Activated CD4-positive, alpha-beta T cell treated with anti-CD3 and anti-CD28 coated beads, Interleukin-2, amount 10 ng/mL, durations not matched to agents 7 days and 5 days (primary cell): ENCODE measurements around the gene CAST. TPM values are rescaled to one million over a fixed set of nuclear protein-coding genes. Genes with fewer than 3 reads are reported as not detected.

ENCODE experiments used
- CTCF ChIA-PET: fragments of 350-600 bp; sonication (Branson Sonifier 250); formaldehyde crosslinking; loops from one replicate; lab custom pipeline; 2021; ENCODE audit warnings: antibody characterized with exemption; lab: Charles Lee
- POLR2A ChIA-PET: fragments of 350-600 bp; sonication (Branson Sonifier 250); formaldehyde crosslinking; loops from one replicate; lab custom pipeline; 2021; ENCODE audit warnings: antibody characterized with exemption; lab: Charles Lee
- DNase-seq: peaks from one replicate; pipeline ENCODE4 v3.0.0-alpha.2; 2020
- H3K27ac Mint-ChIP-seq: one replicate; pipeline ENCODE4 v1.8.0; 2021; ENCODE audit warnings: mild to moderate bottlenecking, moderate library complexity, mixed read lengths
- H3K27me3 Mint-ChIP-seq: one replicate; pipeline ENCODE4 v1.8.0; 2021; ENCODE audit warnings: mixed read lengths
- H3K36me3 Mint-ChIP-seq: one replicate; pipeline ENCODE4 v1.8.0; 2021; ENCODE audit warnings: low read depth, mixed read lengths
- H3K4me1 Mint-ChIP-seq: one replicate; pipeline ENCODE4 v1.8.0; 2021; ENCODE audit warnings: mixed read lengths
- H3K4me3 Mint-ChIP-seq: one replicate; pipeline ENCODE4 v1.8.0; 2021; ENCODE audit warnings: mild to moderate bottlenecking, moderate library complexity, mixed read lengths
- H3K9me3 Mint-ChIP-seq: one replicate; pipeline ENCODE4 v1.8.0; 2021; ENCODE audit warnings: mixed read lengths
- total RNA-seq, 2 experiments: library from RNA; stranded (reverse); gene quantifications; one replicate each; pipeline ENCODE4 v1.2.3, GENCODE V29; 2021

The CAST gene
- total RNA-seq, 2 experiments from 2014 or later, result 178 to 218 TPM

- ChIA-PET POLR2A (interaction anchor here (1.0 kb wide), 1 partner anchor 40 kb away, joined by 4 read pairs; no protein-coding TSS in a partner anchor), CTCF (interaction anchor here (0.5 to 1.0 kb wide), 3 partner anchors 45 to 1096 kb away, joined by 3 read pairs; no protein-coding TSS in a partner anchor)
- peak overlapping the region; percentile 96 for H3K4me3 Mint-ChIP-seq
- no peaks in the 10 kb centered on the region for H3K9me3 Mint-ChIP-seq
- peaks cover 10% of the 10 kb centered on the region for H3K36me3 Mint-ChIP-seq
- peaks cover 16% of the 10 kb centered on the region for H3K27me3 Mint-ChIP-seq
- peaks cover 66% of the 10 kb centered on the region for H3K4me1 Mint-ChIP-seq
- peak; percentile 57 for DNase-seq
- peak overlapping the region; percentile 99 for H3K27ac Mint-ChIP-seq
Observed at GRCh38 chr5:96660971-96661854, 963 bp upstream of the CAST start.

- ChIA-PET POLR2A (interaction anchor here (0.6 to 0.9 kb wide), 2 partner anchors 66 to 220 kb away, joined by 3 read pairs; no protein-coding TSS in a partner anchor), CTCF (interaction anchor here (0.6 to 1.3 kb wide), 5 partner anchors 9 to 60 kb away, joined by 3 read pairs; no protein-coding TSS in a partner anchor)
- Mint-ChIP-seq H3K9me3 (no peaks in the 10 kb centered on the region), H3K36me3 (peaks cover 12% of the 10 kb centered on the region), H3K27ac (peak overlapping the region; percentile 99), H3K27me3 (peaks cover 10% of the 10 kb centered on the region), H3K4me1 (peaks cover 57% of the 10 kb centered on the region), H3K4me3 (peak overlapping the region; percentile 96)
- peak; percentile 84 for DNase-seq
Observed at GRCh38 chr5:96662725-96663518, 746 bp downstream of the CAST start.

DNA sequence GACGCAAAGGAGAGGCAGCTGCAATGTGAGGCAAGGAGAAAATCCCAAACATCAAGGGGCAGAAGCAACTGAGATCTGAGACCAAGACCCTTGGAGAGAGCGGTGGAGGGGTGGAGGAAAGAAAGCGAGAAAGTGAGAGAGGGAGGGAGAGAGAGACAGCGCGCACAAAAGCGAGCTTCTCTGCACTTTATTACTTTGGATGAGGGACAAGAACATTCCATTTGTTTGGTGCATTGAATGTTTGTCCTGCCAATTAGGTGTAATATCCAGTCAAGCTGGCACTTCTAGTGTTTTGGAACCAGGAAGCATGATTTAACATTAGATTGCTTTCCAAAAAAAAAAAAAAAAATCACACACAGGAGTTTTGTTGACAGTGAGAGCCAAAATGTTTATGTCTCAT, 1.4 kb downstream of the CAST start:
- Mint-ChIP-seq H3K4me1 (peaks cover 59% of the 10 kb centered on the region), H3K27ac (peak overlapping the region; percentile 99)
- POLR2A ChIA-PET, result no interaction called here

GRCh38 chr5:96664669-96665068, 2.5 kb downstream of the CAST start:
- H3K4me3 Mint-ChIP-seq, result no peak overlapping the region
- CTCF ChIA-PET, result no interaction called here
- no peak for DNase-seq

More for the DNA sequence above, 1.4 kb downstream of the CAST start:
- peaks cover 10% of the 10 kb centered on the region for H3K36me3 Mint-ChIP-seq
- peak overlapping the region; percentile 96 for H3K4me3 Mint-ChIP-seq
- H3K9me3 Mint-ChIP-seq, result no peaks in the 10 kb centered on the region
- CTCF ChIA-PET, result interaction anchor here (0.7 kb wide), 1 partner anchor 52 kb away, joined by 3 read pairs; no protein-coding TSS in a partner anchor
- DNase-seq, result no peak
- H3K27me3 Mint-ChIP-seq, result peaks cover 6% of the 10 kb centered on the region

GRCh38 chr5:96668725-96669124, 6.5 kb downstream of the CAST start:
- H3K9me3 Mint-ChIP-seq, result no peaks in the 10 kb centered on the region
- H3K36me3 Mint-ChIP-seq, result peaks cover 15% of the 10 kb centered on the region
- POLR2A ChIA-PET, result interaction anchor here (0.6 kb wide), 1 partner anchor 34 kb away, joined by 4 read pairs; no protein-coding TSS in a partner anchor
- no peak for DNase-seq
- no peak overlapping the region for H3K4me3 Mint-ChIP-seq
- no peaks in the 10 kb centered on the region for H3K27me3 Mint-ChIP-seq
- peaks cover 41% of the 10 kb centered on the region for H3K4me1 Mint-ChIP-seq
- CTCF ChIA-PET, result interaction anchor here (0.9 kb wide), 1 partner anchor 84 kb away, joined by 3 read pairs; no protein-coding TSS in a partner anchor
- H3K27ac Mint-ChIP-seq, result no peak overlapping the region

More at GRCh38 chr5:96664669-96665068, 2.5 kb downstream of the CAST start:
- H3K27ac Mint-ChIP-seq, result no peak overlapping the region
- peaks cover 10% of the 10 kb centered on the region for H3K36me3 Mint-ChIP-seq
- POLR2A ChIA-PET, result interaction anchor here (0.6 kb wide), 1 partner anchor 10 kb away, joined by 3 read pairs; no protein-coding TSS in a partner anchor
- H3K27me3 Mint-ChIP-seq, result peaks cover 3% of the 10 kb centered on the region
- H3K9me3 Mint-ChIP-seq, result no peaks in the 10 kb centered on the region
- H3K4me1 Mint-ChIP-seq, result peaks cover 59% of the 10 kb centered on the region

DNA sequence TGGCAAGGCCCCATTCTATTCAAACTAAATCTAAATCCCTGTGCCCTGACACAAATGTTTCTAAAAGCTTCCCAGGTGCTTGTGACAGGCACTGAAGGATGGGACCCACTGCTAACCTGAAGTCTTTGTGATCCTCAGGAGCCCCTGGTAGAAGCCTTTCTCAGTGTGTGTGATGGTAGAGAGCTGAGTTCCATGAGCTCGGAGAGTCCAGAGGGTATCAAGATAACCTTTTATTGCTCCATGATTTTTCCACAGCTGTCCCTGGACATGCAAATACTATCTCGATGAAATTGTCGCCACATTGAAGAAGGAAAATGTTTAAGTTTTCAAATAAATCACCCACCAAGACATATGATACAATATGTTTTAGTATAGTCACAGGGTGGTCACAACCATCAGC, 7.7 kb downstream of the CAST start:
- Mint-ChIP-seq H3K27ac (no peak overlapping the region), H3K4me3 (no peak overlapping the region), H3K27me3 (no peaks in the 10 kb centered on the region), H3K4me1 (peaks cover 31% of the 10 kb centered on the region), H3K36me3 (peaks cover 15% of the 10 kb centered on the region), H3K9me3 (no peaks in the 10 kb centered on the region)
- POLR2A ChIA-PET, result no interaction called here
- no peak for DNase-seq
- CTCF ChIA-PET, result no interaction called here

DNA sequence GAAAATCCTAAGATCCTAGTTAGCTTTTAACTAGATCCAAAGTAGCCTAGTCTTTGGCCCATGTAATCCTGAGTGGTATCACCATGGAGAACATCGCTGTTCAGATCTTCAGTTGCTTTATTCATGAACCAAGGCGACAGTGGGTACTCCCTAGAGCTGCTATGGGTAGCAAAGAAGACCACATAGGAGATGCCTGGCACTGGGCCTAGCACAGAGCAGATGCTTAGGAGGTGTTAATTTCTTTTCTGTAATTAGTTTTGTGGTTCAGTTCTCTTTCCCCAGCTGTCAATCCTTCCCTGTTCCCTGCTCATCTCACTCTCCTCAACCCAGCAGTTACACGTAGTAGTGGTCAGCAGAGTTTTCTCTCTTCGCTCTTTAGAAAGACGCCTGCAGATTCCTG, 9.3 kb downstream of the CAST start:
- POLR2A ChIA-PET, result no interaction called here
- DNase-seq, result no peak
- CTCF ChIA-PET, result interaction anchor here (1.3 to 1.5 kb wide), 2 partner anchors 9 to 20 kb away, joined by 3 to 4 read pairs; no protein-coding TSS in a partner anchor
- no peak overlapping the region for H3K27ac Mint-ChIP-seq
- peaks cover 27% of the 10 kb centered on the region for H3K4me1 Mint-ChIP-seq
- no peaks in the 10 kb centered on the region for H3K9me3 Mint-ChIP-seq
- H3K4me3 Mint-ChIP-seq, result no peak overlapping the region
- H3K27me3 Mint-ChIP-seq, result no peaks in the 10 kb centered on the region
- H3K36me3 Mint-ChIP-seq, result peaks cover 19% of the 10 kb centered on the region

GRCh38 chr5:96673127-96673526, 11.0 kb downstream of the CAST start:
- Mint-ChIP-seq H3K4me3 (no peak overlapping the region), H3K36me3 (peaks cover 22% of the 10 kb centered on the region), H3K27ac (no peak overlapping the region), H3K4me1 (peaks cover 21% of the 10 kb centered on the region), H3K9me3 (no peaks in the 10 kb centered on the region), H3K27me3 (no peaks in the 10 kb centered on the region)
- POLR2A ChIA-PET, result no interaction called here
- CTCF ChIA-PET, result interaction anchor here (1.0 kb wide), 1 partner anchor 79 kb away, joined by 3 read pairs; no protein-coding TSS in a partner anchor
- DNase-seq, result no peak

- no peak overlapping the region for H3K27ac Mint-ChIP-seq
- CTCF ChIA-PET, result no interaction called here
Observed at GRCh38 chr5:96675882-96676281, 13.7 kb downstream of the CAST start.

DNA sequence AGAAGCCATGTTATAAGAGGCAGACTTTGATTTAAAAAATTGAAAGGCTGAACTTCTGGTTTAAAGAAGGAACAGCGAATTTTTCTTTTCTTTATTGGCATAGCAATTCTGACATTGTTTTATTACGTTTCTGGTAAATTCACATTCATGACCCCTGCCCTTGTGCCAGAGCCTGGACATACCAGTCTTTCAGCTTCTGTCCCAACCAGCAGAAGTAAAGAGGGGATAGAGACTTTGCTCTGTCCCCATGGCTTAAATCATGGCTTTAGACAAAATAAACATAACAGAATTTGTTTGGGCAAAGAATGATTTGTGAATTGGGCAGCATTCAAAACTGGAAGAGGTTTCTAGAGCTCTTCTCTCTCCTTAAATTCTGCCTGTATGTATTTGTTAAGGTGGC, 15.3 kb downstream of the CAST start:
- POLR2A ChIA-PET, result no interaction called here
- no peak for DNase-seq
- Mint-ChIP-seq H3K9me3 (no peaks in the 10 kb centered on the region), H3K27ac (no peak overlapping the region), H3K27me3 (no peaks in the 10 kb centered on the region), H3K4me3 (no peak overlapping the region), H3K36me3 (peaks cover 29% of the 10 kb centered on the region), H3K4me1 (peaks cover 18% of the 10 kb centered on the region)
- CTCF ChIA-PET, result no interaction called here

More at GRCh38 chr5:96675882-96676281, 13.7 kb downstream of the CAST start:
- Mint-ChIP-seq H3K9me3 (no peaks in the 10 kb centered on the region), H3K4me3 (no peak overlapping the region), H3K27me3 (no peaks in the 10 kb centered on the region), H3K36me3 (peaks cover 33% of the 10 kb centered on the region), H3K4me1 (peaks cover 20% of the 10 kb centered on the region)
- no peak for DNase-seq
- POLR2A ChIA-PET, result no interaction called here

DNA sequence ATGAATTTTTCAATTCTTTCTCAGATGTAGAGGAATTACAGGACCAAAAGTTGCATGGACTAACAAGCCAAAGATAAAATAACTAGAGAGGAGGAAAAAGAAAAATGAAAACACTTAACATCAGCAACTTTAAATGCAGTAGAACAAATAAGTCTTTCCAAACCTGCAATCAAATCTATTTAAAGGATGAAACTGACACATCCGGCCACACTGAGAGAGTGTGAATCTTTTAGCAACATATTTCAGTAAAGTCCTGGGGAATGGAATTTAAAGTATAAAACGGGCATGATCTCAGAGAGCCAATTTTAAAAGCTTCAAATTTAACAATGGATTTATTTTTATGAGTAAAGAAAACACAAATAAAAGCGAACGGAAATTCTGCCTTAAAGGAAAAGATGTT, 17.1 kb downstream of the CAST start:
- peaks cover 34% of the 10 kb centered on the region for H3K36me3 Mint-ChIP-seq
- POLR2A ChIA-PET, result no interaction called here

DNA sequence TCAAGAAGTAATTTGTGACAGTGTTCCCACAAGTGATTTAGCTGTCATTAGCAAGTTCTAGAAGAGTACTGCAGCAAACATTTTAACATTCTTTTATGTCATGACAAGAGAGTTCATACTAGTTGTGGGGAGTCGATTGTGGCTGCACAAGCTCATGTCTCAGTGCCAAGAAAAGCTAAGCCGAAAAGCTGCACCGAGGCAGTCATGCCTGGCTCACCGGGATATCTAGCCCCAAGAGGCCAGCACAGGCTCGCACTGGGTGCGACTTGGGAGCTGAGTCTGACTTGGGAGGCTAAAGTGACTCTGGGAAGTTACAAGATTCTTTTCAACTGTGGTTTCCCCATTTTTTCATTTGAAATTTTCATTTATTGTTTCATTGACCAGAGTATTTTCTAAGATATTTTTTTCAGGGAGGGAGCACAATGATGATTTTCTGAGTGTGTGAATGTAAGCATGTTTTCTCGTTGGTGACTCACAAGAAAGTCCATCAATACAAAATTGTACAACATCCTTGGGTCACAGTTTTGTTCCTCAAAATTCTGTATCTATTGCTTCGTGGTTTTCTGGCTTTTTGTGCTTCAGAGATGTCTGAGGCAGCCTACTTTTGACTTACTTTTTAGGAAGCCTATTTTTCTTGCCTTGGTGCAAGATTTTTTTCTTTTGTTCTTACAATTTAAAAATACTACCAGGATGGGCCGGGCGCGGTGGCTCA, 18.7 kb downstream of the CAST start:
- peaks cover 13% of the 10 kb centered on the region for H3K4me1 Mint-ChIP-seq
- no peaks in the 10 kb centered on the region for H3K9me3 Mint-ChIP-seq
- H3K4me3 Mint-ChIP-seq, result no peak overlapping the region
- DNase-seq, result no peak
- H3K36me3 Mint-ChIP-seq, result peaks cover 35% of the 10 kb centered on the region
- ChIA-PET POLR2A (no interaction called here), CTCF (no interaction called here)
- H3K27me3 Mint-ChIP-seq, result no peaks in the 10 kb centered on the region
- no peak overlapping the region for H3K27ac Mint-ChIP-seq

More for the DNA sequence above, 17.1 kb downstream of the CAST start:
- no peak for DNase-seq
- H3K27ac Mint-ChIP-seq, result no peak overlapping the region
- CTCF ChIA-PET, result no interaction called here
- no peak overlapping the region for H3K4me3 Mint-ChIP-seq
- H3K9me3 Mint-ChIP-seq, result no peaks in the 10 kb centered on the region
- peaks cover 16% of the 10 kb centered on the region for H3K4me1 Mint-ChIP-seq
- no peaks in the 10 kb centered on the region for H3K27me3 Mint-ChIP-seq
